H1 (cell line): ENCODE measurements around the gene NUDT3. TPM values are rescaled to one million over a fixed set of nuclear protein-coding genes. Genes with fewer than 3 reads are reported as not detected.

ENCODE experiments used
- CHD7 ChIP-seq: fragments of 300-600 bp; sonication (generic); IDR thresholded peaks from 2 replicates; pipeline ENCODE4 v1.7.1; 2012; ENCODE audit warnings: low read length, moderate library complexity, mild to moderate bottlenecking, inconsistent platforms; ENCODE audit not compliant: insufficient replicate concordance
- RAD21 ChIP-seq, 2 experiments: IDR thresholded peaks in 1 of 2; conservative IDR thresholded peaks in 1 of 2; 2 replicates each; pipeline ENCODE4 v1.6.1; 2011; ENCODE audit warnings: low read depth in 2 of 2, low read length in 2 of 2, improper control_type of control experiment in 1 of 2, inconsistent platforms in 1 of 2, mild to moderate bottlenecking in 1 of 2, moderate library complexity in 1 of 2
- polyA plus RNA-seq, 7 experiments: library from polyadenylated mRNA; depleted of rRNA in 3 of 7; stranded (reverse) in 5 of 7; unstranded in 2 of 7; fragments of >200 nt in 5 of 7; fragments of 200-250 nt in 2 of 7; gene quantifications; 1 replicate in 5 of 7; 2 replicates in 1 of 7; 4 replicates in 1 of 7; pipeline versions ENCODE4 v1.2.1 to v1.2.3, GENCODE V29; 2011 to 2013; ENCODE audit warnings: missing spikeins in 2 of 7, mixed read lengths in 2 of 7
- total RNA-seq: library from RNA; stranded (reverse); fragmentation: NEBNext Ultra II Directional; extraction: Animal tissue kit (Norgen Biotek cat#: 25700); gene quantifications from 2 replicates; pipeline ENCODE4 v1.2.1, GENCODE V29; 2021

Gene NUDT3
- total and polyA plus RNA-seq, 2 of the 8 experiments (the other 6 are each of a cell fraction or from before 2014, with no cell fraction given), result 14.1 to 36.9 TPM

GRCh38 chr6:34237316-34237721, 155.2 kb downstream of the NUDT3 start (continued):
- no peak for TF ChIP-seq CHD7
- no peak for TF ChIP-seq RAD21 (IDR thresholded peaks at IDR 0.05 in 1 of 2, conservative IDR thresholded peaks at IDR 0.05 in 1 of 2; ENCODE audit: low read depth in 2 of 2, low read length in 2 of 2)
